SK-N-SH (cell line): ENCODE data around the gene YTHDC2.

Experiments
- CTCF ChIP-seq: fragments of 200-600 bp; sonication (generic); IDR thresholded peaks from 2 replicates; pipeline ENCODE4 v1.6.1; 2017; ENCODE audit warnings: antibody characterized with exemption, mild to moderate bottlenecking, moderate library complexity
- GATA2 ChIP-seq: sonication (generic); formaldehyde crosslinking; IDR thresholded peaks from 2 replicates; pipeline ENCODE4 v1.5.0; 2020; ENCODE audit warnings: mild to moderate bottlenecking, missing genetic modification reagents
- MAX ChIP-seq: IDR thresholded peaks from 2 replicates; pipeline ENCODE4 v1.4.0; 2012; ENCODE audit warnings: low read depth

DNA sequence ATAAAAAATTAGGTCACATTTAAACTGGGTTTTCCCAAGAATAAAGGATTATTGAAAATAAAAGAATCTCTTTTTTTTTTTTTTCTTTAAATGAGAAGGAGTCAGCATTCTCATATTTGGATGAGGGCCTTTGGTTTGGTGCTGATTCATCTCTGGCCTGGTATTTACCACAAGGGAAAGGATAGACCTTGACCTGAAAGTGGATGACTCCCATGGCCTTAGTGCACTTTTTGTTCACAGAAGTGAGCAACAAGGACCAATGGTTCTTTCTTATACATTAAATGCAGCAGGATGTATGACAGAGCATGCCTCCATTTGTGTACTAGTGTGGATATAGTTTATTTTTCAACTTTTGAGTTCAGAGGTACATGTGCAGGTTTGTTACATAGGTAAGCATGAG lies 6.9 kb downstream of the YTHDC2 start:
- TF ChIP-seq MAX (no peak), GATA2 (CRISPR knock-in tag) (no peak), CTCF (no peak)
